Liver (tissue), 3 donors: ENCODE results near the gene KNDC1.

ENCODE experiments used
- ATF3 ChIP-seq: IDR thresholded peaks from 2 replicates; pipeline ENCODE4 v1.6.1; 2016; ENCODE audit warnings: antibody characterized with exemption
- CTCF ChIP-seq: fragments of 150-350 bp; IDR thresholded peaks from 2 replicates; pipeline ENCODE4 v1.5.1; 2017; ENCODE audit warnings: improper control_type of control experiment, low read depth, low read length; ENCODE audit not compliant: missing input control
- EGR1 ChIP-seq, 2 donors: IDR thresholded peaks; 2 replicates each; pipeline ENCODE4 v1.6.1; 2016 to 2018; ENCODE audit warnings: antibody characterized with exemption in 2 of 2, low read depth in 2 of 2
- GABPA ChIP-seq, 2 donors: IDR thresholded peaks in 1 of 2; conservative IDR thresholded peaks in 1 of 2; 2 replicates each; pipeline ENCODE4 v1.6.1; 2016; ENCODE audit warnings: antibody characterized with exemption in 2 of 2, mild to moderate bottlenecking in 1 of 2, moderate library complexity in 1 of 2
- JUND ChIP-seq, 2 donors: IDR thresholded peaks; 2 replicates each; pipeline ENCODE4 v1.6.1; 2016; ENCODE audit warnings: antibody characterized with exemption in 2 of 2
- MAX ChIP-seq: IDR thresholded peaks from 2 replicates; pipeline ENCODE4 v1.6.1; 2016; ENCODE audit warnings: antibody characterized with exemption
- NR2F2 ChIP-seq: IDR thresholded peaks from 2 replicates; pipeline ENCODE4 v1.6.1; 2016; ENCODE audit warnings: antibody characterized with exemption
- RAD21 ChIP-seq, 2 donors: IDR thresholded peaks; 2 replicates each; pipeline ENCODE4 v1.6.1; 2016; ENCODE audit warnings: antibody characterized with exemption in 2 of 2, mild to moderate bottlenecking in 2 of 2
- REST ChIP-seq: IDR thresholded peaks from 2 replicates; pipeline ENCODE4 v1.6.1; 2016; ENCODE audit warnings: antibody characterized with exemption, mild to moderate bottlenecking
- SP1 ChIP-seq: IDR thresholded peaks from 2 replicates; pipeline ENCODE4 v1.6.1; 2018; ENCODE audit warnings: antibody characterized with exemption, mild to moderate bottlenecking
- TAF1 ChIP-seq: conservative IDR thresholded peaks from 2 replicates; pipeline ENCODE4 v1.6.1; 2016; ENCODE audit warnings: antibody characterized with exemption, mild to moderate bottlenecking
- YY1 ChIP-seq: IDR thresholded peaks from 2 replicates; pipeline ENCODE4 v1.6.1; 2016; ENCODE audit warnings: antibody characterized with exemption, mild to moderate bottlenecking
- ZBTB33 ChIP-seq: IDR thresholded peaks from 2 replicates; pipeline ENCODE4 v1.6.1; 2016; ENCODE audit warnings: antibody characterized with exemption
- donor health status: healthy.
- donor health status: healthy.

GRCh38 chr10:133262696-133263095 lies 102.7 kb downstream of the KNDC1 start:
- TF ChIP-seq CTCF, result no peak
- TF ChIP-seq RAD21 (IDR thresholded peaks at IDR 0.05), result no peak
- TF ChIP-seq ATF3, result no peak
- no peak for TF ChIP-seq SP1
- TF ChIP-seq YY1, result no peak
- TF ChIP-seq GABPA (IDR thresholded peaks at IDR 0.05 in 1 of 2, conservative IDR thresholded peaks at IDR 0.05 in 1 of 2), result no peak
- no peak for TF ChIP-seq MAX
- TF ChIP-seq NR2F2, result no peak
- TF ChIP-seq REST, result no peak
- no peak for TF ChIP-seq TAF1
- TF ChIP-seq JUND (IDR thresholded peaks at IDR 0.05), result no peak
- no peak for TF ChIP-seq EGR1 (IDR thresholded peaks at IDR 0.05; ENCODE audit: low read depth in 2 of 2)
- no peak for TF ChIP-seq ZBTB33
